Measurements from ENCODE around the gene USP10.

Gene USP10

DNA sequence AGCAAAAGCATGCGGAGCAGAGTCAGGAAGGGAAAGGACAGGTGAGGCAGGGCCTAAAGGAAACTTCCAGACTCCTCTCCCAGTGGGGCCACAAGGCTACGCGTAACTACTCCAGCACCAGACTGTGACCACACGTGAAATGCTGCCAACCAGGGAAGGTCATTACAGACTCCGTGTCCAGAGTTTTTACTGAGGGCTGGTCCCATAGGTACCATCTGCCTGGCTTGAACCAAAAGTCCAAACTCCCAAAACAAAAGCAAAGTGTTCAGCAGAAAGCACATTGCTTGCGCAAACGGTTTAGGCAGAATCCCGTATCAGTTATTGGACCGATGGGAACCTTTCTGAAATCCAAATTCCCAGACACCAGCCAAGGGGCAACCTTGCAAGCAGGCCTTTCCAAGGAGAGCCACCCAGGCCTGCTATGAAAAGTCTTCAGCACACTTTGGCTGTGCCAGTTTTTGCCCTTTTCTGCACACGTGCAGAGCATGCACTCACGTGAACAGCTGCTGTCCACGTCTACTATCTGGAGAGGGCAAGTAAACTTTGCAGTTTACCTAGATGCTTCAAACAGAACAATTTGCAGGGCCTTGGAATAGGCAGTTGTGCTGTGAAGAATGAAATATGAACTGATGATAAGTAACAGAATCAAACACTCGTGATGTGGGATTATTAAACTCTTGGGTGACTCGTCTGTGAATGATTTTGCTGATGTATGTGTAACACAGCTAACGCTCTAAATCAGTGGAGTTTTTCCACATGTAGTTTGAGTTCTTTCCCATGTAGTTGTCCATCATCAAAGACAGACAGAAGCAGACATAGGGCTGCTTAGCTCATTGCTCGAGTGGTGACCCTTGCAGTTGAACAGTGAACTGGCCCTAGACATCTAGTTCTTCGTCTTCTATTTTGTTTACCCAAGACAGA is 61.9 kb downstream of the USP10 start:
- peak overlapping the region; percentile 6; the same call in 1 of the 2 replicates for H3K27ac ChIP-seq
- TF ChIP-seq CTCF (conservative IDR thresholded peaks at IDR 0.05) (no peak), ZFX (IDR thresholded peaks at IDR 0.05) (no peak)

DNA sequence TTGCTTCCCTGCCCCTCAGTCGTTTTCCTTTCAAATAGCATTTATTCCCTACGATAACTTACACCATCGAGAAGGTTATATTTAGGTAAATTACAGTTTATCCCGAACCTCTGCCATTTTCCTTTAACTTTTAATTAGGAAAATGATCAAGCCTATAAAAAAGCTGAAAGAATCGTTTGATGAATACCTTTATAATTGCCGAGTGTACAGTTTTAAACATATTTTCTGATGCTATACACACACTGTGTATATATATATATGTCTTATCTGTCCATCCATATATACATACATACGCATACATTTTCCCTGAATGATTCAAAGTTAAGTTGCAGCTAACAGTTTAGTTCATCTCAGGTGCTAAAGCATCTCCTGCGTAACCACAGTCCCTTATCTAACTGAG is 63.4 kb downstream of the USP10 start:
- H3K27ac ChIP-seq, result no peak overlapping the region
- TF ChIP-seq ZFX (IDR thresholded peaks at IDR 0.05), result no peak
- no peak for TF ChIP-seq CTCF (conservative IDR thresholded peaks at IDR 0.05)

GRCh38 chr16:84763629-84764028 is 63.8 kb downstream of the USP10 start:
- no peak overlapping the region for H3K27ac ChIP-seq
- TF ChIP-seq ZFX (IDR thresholded peaks at IDR 0.05) (no peak), CTCF (conservative IDR thresholded peaks at IDR 0.05) (no peak)

DNA sequence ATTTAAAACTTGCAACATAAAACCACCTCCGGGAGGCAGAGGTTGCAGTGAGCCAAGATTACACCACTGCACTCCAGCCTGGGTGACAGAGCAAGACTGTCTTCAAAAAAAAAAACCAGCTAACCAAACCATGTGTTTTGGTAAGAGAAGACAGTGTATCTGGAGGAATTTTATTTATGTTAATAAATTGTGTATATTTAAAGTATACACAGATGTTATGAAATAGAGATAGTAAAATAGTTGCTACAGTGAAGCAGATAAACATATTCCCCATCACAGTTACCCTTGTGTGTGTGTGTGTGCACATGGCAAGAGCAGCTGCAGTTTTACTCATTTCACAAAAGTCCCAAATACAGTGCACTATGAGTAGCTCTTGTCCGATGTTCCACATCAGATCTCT is 65.2 kb downstream of the USP10 start:
- H3K27ac ChIP-seq, result no peak overlapping the region
- no peak for TF ChIP-seq CTCF (conservative IDR thresholded peaks at IDR 0.05)
- TF ChIP-seq ZFX (IDR thresholded peaks at IDR 0.05), result no peak

DNA sequence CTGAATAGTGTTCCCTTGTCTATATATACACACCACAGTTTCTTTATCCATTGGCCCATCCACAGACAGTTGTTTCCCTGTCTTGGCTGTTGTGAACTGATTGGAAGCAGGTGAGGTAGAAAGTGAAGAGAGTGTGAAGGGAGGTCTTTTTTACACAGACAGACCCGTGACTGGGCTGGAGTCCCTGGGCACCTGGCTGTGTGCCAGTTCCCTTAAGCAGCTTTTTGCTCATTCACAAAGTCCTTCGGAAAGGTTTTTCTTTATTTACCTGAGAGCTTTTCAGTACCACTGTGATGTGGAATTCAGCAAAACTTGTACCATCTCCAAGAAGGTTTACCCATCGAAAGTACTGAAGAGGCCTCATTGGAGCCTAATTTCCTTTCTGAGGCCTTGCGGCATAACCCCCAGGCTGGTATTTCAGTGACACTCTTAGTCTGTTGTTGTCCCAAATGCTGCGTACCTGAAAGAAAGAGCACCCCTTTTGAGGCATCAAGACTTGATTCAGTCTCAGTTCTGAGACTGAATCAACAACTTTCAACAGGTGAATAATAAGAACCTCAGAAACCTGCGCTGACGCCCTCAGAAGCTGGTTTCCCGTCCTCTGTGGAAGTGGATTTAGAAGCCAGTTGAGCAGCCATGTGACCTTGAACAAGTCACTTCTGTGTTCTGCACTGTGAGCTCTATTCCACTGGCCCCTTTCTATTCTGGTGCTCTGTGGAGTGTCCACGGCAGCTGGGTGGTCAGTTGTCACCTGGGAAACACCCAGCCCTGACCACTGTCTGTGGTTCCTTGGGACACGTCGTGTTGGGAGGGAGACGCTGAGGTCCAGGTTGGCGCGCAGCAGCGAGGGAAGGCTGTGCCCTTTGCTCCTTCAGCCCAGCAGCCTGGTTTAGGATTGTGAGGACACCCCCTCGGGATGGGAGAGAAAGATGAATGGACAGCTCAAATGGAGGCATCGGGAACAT is 66.1 kb downstream of the USP10 start:
- H3K27ac ChIP-seq, result no peak overlapping the region
- TF ChIP-seq ZFX (IDR thresholded peaks at IDR 0.05) (no peak), CTCF (conservative IDR thresholded peaks at IDR 0.05) (no peak)

DNA sequence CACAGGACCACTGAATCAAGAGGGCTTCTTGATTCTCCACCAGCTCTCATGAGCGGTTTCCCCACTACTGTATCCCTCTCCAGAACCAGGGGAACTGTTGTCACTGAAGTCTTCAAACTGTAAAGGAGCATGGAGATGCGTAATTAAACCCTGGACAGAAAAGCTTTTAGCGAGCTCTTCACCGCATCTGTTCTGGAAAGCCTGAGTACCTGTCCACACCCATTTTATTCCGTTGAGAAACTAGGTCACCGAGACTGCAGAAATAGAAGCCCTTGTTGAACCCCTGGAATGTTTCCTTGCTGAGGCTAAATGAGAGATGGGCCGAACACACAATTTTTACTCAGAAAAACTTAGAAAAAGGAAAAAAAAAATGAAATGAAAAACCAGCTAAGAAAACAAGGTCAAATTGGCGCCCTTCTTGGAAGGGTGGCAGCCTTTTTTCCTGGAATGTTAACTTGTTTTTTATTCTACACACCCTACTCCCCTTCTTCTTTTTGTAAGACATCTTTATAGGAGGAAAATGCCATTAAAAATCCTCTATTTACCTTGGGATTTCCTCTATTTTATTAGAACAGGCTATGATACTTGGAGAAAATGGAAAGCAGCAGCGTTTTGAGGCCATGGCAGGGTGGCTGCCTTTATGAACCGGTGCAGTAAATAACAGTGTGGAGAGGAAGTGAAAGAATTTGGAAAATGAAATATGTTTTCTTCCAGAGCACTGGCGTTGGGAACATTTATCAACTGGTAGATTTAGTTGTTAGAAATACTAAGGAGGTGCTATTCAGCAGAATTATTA is 67.4 kb downstream of the USP10 start:
- no peak overlapping the region for H3K27ac ChIP-seq
- TF ChIP-seq CTCF (conservative IDR thresholded peaks at IDR 0.05) (no peak), ZFX (IDR thresholded peaks at IDR 0.05) (no peak)

Data from C4-2B (cell line).